RKO (cell line): Measurements from ENCODE around the gene NDUFAF4.

Experiments
- DNase-seq: peaks from one replicate; pipeline ENCODE4 v3.0.0-alpha.2; 2016; ENCODE audit warnings: low spot score

The NDUFAF4 gene

DNA sequence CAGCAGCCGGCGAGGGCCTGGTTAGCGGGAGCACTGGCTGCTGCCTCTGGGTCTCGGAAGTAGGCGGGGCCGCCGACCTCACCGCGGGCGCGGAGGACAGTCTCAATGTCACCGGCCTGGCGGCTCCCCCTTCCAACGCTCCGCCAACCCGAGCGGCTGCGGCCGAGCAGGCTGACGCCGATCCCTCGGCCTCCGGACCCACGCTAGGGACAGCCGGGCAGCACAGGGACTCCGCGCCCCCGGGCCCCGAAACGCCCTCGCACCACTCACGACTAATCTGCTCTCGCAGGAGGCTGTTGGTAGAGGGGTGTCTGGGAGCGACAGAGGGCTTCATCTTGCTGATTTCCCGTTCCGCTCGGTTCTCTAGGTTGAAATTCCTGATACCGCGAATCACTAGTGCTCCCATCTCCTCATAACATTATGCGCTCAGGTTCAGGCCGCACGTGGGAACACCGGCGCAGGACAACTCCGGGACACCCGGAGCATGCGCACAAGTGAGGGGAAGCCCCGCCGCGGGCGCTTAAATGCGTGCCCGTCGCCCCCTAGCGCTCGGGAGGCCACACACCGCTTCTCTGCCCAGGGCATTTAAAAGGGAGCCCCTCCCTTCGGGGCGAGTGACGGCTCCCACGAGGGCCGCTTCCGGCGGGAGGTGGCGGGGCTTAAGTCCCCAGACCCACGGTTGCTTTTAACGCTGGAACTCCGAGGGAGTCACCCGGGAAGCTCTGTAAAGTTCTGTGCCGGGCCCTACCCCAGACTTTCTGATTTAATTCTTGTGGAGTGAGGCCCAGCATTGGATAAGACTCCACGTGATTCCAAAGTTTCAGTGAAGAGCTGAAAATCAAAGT, at the start of gene NDUFAF4:
TSS of gene NDUFAF4 (minus strand) at position 496 of the 845 bp plus-strand sequence. CDS start at position 406, 90 bp downstream.
- peak; percentile 94 for DNase-seq

DNA sequence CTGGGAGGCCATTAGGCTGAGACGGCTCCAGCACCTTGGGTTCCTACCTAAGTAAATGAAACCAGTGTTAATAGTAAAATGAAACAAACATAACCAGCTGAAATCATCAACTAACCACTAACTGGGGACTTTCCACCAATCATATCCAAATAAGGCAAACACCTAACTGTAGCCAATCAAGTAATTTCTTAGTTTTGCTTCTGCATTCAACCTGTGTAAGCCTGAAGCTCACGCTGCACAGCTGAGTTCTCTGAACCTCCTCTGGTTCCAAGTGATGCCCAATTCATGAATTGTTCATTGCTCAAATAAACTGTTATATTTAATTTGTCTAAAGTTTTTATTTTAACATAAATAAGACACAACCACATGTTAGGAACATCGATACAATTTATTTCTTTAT, 49.4 kb upstream of the NDUFAF4 start:
- no peak for DNase-seq

DNA sequence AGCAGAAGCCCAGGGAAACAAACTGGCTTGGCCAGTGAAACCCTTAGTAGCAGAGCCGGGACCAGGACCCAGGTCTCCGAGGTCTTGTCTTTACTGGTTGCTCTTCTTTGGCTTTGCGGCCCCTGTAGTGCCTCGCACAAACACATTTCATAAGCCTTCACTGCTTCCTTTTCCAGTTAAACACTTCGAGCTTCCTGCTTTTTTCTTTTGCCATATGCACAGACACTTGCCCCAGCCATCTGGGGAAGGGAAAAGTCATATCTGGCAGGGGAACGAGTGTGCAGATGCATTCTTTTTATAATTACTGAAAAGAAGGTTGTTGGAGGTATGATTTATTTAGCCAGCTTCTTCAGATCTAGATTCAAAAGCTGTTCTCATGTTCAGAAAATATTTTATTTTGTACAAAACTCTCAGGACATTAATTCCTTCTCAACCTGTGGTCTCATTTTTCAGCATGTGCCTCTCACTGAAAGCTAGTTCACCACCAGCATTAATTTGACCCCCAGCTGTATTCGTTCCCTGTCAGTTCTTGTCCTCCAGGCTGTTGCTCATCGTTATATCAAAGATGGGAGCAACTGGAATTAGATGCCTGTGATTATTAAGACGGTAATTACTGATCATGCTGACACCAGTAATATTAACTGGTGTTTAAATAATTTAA, 46.0 kb upstream of the NDUFAF4 start:
- DNase-seq = no peak

DNA sequence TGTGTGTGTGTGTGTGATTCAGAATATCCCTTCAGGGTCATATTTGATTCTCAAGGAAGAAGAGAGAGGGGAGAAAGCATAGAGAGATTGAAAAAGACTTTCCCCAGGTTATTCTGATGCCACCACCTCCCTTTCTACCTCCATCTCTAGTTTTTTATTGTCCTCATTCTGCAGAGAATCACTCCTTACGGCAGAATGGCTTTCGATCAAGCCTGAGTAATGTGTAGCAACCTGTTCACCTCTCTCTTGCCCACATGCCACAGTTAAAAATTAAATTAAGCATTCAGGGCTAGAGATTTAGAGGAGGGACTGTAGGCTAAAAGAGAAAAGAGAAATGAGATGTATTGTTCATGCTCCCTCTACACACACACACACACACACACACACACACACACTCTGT, 45.0 kb upstream of the NDUFAF4 start:
- DNase-seq = no peak

DNA sequence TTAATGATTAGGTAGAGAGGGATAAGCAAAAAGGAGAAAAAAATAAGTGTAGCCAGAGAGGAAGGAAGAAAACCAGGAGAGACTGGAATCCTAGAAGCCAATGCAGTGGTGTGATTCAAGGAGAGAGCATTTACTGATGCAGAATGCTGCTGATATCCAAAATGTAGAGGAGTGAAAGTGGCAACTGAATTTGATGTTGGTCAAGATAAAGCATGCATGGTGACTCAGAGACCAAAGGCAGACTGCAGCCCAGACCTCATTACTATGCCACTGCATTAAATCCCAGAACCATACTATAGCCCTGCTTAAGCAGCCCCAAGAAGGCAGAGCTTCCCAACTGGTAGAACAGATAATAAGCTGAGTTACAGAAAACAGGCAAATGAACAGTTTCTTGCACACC, 42.6 kb upstream of the NDUFAF4 start:
- no peak for DNase-seq

DNA sequence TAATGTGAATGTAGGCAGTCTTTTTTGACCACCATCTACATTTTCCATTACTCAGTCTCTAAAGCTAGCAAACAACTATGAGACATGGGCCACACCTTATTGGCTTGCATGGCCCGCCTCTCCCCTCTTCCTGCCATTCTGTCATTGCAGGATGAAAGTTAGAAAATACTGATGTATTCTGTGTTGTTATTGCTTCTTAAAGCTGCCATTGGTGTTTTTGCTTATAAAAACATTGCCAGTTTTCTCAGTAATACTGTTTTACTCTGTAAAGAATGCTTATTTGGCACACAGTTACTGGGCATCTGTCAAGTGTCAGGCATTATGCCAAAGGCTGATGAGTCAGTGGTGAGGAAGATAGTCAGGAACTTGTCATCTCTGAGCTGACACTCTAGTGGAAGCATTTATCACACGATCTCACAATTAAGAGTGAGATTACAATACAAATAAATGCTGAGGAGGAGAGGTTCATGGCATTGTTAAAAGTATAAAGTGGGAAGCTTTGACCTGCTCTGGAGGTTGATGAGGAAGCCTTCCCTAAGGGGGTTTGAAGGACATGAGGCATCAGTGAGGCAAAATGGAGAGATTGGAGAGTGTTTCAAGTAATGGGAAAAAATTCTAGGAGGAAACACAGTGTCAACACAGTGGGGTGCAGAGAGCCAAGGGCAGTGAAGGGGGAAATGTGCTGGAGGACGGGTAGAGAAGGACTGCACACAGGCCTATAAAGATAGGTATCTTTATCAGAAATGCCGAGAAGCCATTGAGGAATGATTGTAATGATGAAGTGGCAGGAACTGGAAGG, 41.5 kb upstream of the NDUFAF4 start:
- DNase-seq = peak; percentile 92

DNA sequence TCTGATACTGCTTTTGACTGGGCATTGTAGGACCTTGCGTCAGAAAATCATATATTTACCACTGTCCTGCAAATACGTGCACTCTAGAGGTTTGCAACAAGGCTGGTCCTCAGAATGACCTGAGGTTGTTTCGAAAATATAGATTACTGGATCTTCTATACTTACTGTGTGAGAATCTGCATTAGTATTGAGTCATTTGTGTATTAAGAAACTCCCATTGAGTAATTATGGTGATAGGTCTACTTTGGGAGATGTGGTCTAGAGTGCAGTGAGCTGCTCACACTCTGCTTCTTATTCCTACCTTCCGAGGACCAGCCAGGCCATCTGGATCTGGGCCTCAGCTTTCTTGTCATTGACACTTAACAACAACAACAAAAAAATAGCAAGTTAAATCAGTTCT, 36.4 kb upstream of the NDUFAF4 start:
- no peak for DNase-seq

DNA sequence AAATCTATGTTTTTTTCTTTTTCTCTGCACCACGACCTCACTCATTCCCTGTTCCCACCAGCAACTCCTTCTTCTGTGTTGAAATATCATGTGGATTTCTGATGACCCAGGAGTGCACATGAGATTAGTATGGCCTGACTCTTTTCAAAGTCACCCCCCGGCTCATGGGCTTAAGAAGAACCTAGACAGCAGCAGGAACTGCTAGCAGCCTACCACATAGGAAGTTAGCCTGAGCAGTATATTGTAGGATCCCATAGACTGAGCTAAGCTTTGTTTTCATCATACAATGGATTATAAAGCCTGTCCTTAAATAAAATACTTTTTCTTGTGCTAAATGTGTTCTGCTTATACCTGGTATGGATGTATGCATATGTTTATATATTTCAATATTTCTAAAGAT, 33.5 kb upstream of the NDUFAF4 start:
- DNase-seq = no peak

DNA sequence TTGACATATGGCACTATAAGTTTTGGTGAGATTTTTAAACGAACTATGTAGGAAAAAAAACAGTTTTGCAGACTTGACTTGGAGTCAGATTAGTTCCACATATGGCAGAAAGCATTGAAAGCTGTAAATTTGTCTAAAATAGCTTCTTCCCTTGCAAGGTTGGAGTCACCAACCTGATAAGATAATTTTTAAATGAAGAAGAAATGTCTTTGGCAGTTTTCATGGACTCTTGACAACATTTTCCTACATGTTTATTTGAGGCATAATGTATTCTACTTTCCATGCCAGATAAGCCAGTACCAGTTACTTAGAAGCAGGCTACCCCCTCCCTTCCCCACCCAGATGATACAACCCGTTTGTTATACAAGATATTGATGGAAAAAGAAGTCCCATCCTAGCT, 32.0 kb upstream of the NDUFAF4 start:
- no peak for DNase-seq

DNA sequence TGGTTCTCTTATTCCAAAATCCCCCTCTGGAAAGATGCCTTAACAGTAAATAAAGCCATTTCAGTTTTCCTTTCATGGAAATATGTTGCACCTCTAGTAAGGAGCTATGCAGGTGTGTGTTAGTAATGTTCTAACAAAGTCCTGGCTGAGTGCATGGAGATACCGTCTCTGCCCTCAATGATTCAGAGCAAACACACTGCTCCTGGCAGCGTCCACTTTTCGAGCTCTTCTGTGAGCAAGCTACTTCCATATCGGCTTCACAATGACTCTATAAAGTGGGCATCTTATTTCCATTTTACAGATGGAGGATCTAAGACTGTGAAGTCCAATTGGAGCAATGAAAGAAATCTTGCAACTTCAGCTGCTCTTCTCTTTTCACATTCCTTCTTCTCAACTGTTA, 30.0 kb upstream of the NDUFAF4 start:
- DNase-seq = no peak

DNA sequence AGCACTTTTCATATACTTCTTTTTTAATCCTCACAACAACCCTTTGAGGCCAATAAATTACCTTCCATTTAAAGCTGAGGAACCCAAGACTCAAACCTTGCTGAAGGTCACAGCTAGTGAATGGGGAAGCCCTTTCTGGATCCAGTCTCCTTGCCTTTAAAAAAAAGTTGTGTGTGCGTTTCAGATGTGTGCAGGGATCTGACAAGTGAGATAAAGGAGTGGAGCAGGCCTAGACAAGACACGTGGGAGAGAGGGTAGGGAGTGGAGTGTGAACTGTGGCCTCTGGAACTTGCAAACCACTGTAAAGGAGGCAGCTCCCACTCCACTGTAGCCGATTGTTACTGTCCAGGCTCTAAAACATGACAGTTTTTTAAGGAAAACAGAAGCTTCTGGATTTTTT, 28.7 kb upstream of the NDUFAF4 start:
- no peak for DNase-seq

DNA sequence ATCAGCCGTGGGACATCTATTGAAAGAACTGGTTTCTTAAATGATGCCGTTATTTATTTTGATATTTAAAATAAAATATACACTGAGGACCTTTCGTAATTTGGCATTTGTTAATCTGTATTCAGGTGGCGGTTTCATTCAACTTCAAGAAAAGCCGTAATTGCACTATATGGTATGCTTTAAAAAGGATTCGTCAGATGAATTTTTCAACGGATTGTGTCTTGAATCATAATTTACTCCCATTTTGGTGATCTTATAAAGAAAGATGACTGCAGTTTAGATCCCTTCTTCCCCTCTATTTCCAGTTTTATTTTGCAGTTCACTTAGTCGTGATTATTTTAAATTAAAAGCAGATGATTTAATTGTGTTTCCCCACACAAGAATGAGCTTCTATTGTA, 27.6 kb upstream of the NDUFAF4 start:
- DNase-seq = no peak

DNA sequence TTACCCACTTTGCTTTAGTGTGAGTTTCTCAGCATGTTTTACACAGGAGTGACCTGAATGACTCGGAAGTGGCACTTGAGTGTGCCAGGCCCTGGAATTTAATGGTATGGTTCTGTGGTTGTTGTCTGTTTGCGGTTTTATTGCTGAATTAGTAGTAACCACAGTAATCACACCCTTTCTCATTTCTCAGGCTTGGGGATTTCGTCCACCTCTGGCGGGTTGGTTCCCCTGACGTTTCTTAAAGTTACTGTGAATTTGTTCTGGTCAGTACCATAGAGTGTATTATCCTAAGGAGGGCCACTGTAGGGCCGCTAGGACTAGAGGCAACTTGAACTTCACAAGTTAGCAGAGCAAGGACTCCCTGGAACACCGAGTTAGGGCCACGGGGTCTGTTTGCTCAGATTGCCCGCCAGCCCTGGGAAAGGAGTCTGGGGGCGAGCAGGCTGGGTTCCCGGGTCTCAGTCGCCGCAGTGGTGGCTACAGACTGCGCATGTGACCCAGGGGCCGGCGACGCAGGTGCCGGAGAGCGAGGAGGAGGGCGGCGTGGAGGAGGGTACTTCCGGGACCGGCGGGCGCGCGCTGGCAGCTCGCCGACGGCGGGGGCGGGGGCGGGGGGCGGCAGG, 26.3 kb upstream of the NDUFAF4 start:
- no peak for DNase-seq

DNA sequence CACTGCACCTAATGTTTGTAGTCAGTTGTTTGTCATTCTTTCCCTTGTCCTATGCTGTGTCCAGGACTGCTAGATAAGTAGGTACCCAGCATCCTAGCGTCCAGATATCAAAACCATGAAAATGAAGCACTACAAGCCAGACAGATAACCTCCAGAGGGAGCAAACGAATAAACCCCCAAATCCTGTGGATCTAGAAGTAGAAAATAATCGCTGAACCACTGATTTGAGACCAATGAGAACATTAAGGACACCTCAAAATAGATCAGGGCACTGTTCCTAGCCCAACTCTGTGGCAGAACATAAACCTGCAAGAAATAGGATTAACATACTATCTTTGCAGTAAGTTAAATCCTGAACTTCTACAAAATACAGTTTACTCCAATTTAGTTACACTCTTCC, 25.7 kb upstream of the NDUFAF4 start:
- DNase-seq = no peak

DNA sequence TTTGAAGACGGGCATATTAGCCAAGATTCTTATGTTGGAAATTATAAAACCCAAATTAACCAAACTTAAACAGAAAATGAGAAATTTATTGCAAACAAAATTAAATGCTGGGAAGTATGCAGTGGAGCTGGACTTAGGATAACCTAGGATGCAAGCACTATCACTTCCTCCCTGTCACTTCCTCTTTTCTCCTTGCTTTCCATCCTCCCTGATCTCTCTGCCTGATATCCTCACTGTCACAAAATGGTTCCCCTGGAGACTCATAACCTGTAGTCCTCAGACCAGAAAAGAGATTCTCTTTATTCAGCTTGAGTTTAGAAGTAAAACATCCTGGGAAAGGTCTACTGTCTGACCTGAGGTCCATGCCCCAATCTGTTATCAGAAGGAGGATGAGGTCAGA, 19.4 kb upstream of the NDUFAF4 start:
- DNase-seq = no peak

DNA sequence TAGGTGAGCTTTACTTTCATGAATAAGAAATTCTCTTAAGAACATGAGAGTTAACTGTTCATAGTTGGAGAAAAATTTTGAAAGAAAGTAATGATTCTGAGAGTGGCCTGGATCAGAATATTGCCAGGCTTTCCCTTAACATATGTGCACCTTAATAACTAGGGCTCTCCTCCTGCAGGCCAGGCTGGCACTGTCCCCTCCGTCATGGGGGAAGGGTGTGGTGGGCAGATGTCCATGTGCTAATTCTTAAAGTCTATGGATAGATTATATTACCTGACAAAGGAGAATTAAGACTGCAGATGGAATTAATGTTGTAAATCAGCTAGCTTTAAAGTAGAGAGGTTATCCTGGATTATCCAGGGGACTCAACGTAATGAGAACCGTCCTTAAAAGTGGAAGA, 15.9 kb upstream of the NDUFAF4 start:
- DNase-seq = no peak

DNA sequence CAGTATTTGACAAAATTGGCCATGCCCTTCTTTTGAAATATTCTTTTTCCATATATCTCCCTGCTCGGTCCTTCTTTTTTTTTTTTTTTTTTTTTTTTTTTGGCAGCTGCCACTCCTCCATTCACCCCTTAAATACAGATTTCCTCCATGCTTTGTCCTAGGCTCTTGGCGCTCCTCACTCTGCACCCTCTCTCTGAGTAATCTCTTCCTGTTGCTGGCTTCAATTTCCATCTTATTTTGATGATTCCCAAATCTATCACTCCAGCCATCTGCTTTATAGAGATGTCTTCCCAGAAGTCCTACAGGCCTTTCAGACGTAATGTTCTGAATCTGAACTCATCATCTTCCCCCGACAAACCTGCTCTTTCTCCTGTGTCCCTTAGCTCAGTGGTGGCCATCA, 14.1 kb upstream of the NDUFAF4 start:
- DNase-seq = no peak

DNA sequence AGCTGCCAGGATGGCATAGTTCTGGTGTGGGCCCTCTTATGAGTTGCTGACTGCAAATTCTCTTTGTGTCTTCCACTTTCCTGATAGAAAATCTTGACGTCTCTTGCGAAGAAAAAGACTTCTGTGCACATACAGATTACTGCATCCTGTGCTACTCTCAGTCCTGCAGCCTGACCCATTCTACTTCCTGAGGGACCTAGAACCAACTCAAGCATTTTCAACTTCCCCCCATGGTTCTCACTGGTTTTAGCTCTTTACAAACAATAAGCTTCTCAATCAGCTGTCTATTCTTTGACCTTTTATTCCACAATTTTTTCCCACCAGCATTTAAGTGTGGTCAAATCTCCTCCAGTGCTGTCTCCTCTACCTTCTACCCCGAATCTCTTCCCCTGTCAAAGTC, 13.5 kb upstream of the NDUFAF4 start:
- no peak for DNase-seq

DNA sequence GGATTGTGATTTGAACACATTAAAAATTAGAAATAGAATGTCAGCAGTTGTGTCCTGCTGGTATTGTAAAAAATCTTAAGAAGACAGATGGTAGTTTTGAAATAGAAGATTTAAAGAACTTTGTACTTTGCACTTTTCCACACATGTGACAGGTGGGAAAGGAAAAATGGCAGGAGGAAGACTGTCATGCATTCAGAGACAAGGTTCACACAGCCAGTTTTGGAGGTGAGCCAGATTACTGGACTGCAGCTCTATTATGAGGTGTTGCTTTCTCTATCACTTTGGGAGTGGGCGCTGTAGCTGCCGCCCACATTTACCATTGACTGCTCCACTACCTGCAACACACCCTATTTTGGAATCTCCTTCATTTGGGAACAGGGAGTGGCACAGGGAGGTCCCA, 12.1 kb upstream of the NDUFAF4 start:
- DNase-seq = no peak

DNA sequence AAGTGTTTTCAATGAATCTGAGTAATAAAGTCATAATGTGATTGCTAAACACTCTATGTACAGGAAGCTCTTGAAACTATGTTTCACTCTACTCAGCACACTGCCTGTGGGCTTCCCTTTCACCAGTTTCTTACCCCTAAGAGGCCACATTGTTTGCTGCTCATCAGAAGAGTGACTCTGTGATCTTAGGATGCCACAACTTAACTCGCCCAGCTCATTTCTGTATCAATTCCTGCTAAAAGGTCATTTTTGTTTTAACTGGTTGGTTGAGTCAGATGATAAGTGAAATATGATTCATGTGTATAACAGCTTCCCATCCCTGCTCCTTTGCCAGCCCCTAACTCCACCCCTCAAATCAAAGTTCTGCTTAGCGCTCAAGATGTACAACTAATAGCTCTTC, 9.8 kb upstream of the NDUFAF4 start:
- DNase-seq = no peak

DNA sequence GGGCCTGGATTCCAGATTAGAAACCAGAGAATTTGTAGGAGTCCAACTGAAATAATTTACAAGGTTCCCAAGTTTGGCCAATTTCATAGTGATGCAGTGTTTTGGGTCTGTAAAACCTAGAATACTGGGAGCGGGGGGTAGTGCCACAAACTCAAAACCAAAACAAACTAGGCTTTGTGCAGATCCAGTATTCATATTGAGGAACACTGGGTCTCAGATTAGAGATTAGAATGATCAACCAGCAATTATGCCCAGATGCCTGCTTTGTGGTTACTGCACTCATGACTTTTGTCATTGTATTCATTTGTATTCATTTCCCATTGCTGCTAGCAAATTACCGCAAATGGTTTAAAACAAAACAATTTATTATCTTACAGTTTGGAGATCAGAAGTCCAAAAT, 3.2 kb upstream of the NDUFAF4 start:
- no peak for DNase-seq

DNA sequence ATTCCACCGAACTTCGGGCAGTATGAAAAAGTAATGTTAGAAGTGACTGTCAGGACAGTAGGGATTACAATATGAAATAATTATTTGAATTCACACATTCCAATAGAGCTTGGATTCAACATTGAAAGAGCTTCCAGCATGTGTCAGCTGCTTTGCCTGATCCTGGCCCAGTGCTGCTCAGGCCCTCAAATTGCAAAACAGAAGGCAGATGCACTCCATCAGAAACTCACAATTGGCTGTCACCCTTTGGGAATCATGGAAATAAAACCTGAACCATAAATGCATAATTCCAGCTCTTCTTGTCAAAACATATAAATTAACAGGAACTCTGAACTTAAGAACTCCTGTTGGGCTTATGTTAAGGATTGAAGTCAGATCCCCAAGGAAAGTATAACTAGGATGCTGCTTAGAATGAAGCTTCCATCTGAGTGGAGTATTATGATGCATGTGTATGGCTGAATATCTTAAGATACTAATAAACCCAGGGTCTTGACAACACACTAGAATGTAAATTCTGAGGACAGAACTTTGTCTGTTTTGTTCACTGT, 1.8 kb upstream of the NDUFAF4 start:
- no peak for DNase-seq
